HG03571 (cell line): ENCODE results near the gene DUOX2.
"Not testable (repeated sequence)": the region's sequence is repeated elsewhere in the genome, so short reads cannot be mapped to it uniquely, and the experiment has no call there.

Experiments used
- ATAC-seq: cut with Tn5 transposase; IDR thresholded peaks from one replicate; pipeline ENCODE4 v1.9.1; 2021; ENCODE audit not compliant: unreplicated experiment

The DUOX2 gene

DNA sequence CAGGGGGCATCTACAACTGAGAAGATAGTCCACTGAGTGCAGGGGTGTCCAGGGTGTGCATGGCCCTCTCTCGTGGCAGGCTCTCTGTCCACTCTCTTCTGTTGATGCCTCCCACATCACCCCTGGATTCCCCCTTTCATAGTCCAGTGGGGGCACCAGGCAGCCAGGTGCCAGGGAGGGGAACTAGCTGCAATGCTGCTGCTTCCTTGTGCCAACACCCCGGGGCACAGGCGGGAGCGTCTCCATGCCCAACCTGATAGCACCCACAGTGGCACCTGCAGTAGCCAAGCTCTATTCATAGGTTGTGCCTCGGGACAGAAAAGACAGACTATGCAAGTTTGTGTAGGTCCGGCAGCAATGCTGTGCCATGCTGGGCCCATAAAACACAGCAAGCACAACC lies 11.7 kb downstream of the DUOX2 start:
- ATAC-seq, result no peak

DNA sequence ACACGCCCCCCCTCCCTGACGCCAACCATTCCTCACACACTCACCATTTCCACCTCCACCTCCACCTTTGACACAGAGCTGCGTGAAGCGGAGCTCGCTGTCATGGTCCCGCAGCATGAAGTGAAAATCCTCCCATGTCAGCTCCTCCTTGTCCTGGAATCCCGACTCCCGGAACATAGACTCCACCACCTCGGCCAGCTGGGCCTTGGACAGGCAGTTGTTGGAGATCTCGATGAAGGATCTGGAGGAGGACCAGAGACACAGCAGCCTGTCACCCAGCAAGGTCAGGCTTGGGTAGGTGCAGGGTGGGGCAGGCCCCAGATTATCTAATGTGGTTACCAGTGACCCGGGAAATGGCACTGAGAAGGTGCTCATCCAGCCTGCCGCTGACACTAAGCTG lies 12.2 kb downstream of the DUOX2 start:
- ATAC-seq, result no peak

DNA sequence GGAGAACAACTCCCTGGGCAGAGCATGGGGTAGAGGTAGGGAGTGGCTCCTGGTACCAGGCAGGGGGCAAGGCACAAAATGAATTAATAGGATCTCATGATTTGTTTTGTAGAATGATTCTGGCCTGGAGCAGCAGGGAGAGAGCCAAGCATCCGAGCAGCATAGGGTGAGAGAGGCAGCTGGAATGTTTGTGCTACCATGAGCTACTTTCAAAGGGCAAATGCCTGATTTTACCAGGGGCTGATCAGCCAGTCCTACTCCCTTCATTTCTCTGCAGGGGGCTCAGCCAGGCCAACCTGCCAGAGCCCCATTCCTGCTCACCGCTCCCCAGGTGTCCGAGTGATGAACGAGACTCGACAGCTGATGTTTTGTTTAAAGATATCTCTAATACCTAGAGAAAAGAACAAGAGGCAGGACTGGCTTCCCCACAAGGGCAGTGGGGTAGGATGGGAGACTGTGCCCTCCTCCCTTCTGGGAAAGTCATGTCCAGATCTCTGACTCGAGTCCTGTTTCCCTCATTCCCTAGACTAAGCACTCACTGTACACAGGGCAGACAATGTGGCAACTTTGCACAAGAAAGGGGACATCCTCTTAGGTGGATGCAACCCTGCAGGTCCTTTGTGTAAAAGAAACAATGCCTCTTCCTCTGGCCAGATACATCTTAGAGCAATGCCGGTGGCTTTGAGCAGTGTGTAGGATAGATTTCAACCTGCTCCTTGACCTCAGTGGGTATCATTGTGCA lies 12.9 kb downstream of the DUOX2 start:
- ATAC-seq, result no peak

DNA sequence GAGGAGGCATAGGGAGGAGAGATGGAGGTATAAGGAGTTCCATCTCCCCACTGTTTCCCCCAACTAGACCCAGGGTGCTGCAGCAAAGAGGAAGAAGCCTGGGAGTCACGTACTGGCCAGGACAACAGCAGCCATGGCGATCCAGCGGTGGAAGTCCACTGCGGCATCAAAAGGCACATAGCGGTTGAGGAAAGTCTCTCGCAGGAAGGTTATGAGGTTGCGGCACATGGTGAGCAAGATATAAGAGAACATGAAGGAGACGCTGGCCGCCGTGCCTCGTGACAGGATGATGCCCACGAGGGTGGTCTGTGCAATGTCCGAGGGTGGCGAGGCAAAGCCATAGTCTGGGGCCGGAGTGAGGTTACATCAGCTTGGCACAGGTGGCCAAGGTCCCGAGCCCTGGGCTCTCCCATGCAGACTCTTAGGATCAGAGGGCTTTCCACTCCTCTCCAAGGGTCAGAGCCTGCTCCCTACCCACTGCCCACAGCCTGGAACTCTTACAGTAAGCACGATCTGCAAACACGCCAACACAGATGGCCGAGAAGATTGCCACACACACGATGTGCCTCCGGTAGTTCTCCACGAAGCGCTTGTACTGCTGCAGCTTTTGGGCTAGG lies 14.3 kb downstream of the DUOX2 start:
- ATAC-seq, result no peak

DNA sequence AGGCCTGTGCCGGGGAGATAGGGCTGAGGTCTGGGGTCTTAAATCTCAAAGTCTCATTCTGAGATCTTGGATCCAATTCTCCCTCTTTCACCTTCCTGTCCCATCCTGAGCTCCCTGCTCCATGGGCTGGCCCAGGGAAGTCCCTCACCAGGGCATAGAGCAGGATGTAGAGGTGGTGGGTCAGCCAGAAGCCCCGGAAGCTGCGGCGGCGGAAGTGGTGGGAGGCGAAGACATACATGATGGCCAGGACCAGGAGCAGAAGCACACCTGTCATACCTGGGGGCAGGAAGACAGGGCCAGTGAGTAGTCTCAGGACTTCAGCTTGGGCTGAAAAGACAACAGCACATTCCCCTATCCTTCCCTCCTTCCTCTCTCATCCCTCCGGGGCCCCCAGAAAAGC lies 16.5 kb downstream of the DUOX2 start:
- no peak for ATAC-seq

DNA sequence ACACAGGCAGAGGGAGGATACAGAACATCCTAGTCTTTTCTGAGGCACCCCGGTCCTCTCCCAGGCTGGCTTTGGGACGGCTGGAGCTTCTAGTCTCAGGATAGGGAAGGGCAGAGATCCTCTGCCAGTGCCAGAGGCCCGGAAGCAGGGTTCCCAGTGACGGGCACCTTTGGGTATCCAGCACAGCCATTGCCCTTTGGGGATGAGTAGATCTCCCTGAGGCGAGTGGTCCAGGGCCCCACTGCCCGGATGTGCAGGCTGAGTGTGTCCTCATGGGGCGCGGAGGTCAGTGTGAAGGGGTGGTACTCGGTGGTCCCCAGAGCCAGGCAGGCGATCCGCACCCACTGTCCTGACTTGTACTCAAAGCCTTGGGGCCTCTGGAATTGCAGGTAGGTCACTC lies 18.3 kb downstream of the DUOX2 start:
- ATAC-seq, result no peak

DNA sequence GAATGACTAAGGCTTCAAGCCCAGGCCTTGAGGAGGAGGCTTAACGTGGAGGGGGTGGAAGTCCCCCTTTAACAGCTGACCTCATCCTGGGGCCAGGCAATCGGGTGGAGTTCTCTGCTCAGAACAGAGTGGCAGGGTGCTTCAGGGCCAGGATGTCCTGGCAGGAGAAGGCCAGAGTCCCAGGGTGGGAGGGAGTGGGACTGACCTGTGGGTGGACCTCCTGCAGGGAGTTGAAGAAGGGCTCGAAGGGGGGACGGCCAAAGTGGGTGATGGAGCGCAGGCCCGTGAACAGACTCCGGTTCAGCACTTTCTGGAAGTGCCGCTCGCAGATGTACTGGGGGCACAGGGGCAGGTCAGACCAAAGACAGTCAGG lies 19.6 kb downstream of the DUOX2 start:
- no peak for ATAC-seq

DNA sequence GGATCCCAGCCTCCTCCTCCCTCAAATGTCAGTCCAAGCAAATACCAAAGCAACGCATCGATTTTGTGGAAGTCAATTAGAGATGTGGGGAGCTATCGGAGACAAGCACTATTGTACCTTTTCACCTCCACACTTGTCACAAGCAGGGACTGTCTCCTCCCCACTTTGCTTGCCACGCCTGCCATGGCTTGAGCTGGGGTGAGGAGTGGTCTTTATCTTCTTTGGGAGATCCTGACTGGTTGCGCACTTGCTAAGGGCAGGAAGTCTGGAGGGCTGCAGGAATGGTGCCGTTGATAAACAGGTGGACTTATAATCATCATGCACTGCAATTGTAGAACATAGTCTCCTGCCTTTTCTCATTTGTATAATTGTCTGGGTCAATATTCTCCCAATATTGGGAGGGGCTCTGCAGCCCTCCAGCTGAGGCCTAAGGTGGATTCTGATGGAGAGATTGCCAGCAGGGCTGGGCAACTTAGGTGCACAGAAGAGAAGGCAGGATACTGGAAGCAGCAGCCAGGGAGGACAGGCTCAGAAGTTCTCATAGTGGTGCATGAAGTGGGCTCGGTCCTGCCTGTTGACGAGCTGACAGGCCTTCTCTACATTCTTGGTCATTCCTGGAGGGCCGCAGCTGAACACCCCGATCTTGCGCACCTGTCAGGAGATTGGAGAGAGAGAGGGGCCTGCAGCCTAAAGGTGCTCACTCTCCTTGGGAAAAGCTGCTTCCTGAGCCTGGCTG lies 20.2 kb downstream of the DUOX2 start:
- no peak for ATAC-seq

DNA sequence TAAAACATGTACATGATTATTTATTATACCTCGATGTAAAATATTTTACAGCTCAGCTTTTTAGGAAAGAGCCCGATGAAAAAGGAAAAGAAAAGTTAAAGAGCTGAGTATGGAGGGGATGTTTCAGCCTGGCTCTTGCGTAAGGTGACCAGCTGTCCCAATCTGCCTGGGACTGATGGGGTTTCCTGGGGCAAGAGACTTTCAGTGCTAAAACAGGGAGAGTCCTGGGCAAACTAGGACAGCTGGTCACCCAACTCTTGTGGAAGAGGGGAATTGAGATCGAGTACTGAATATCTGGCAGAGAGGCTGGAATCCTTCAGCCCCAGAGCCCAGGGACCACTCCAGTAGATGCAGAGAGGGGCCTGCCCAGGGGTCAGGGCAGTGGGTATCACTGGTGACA lies 21.0 kb downstream of the DUOX2 start:
- no peak for ATAC-seq

DNA sequence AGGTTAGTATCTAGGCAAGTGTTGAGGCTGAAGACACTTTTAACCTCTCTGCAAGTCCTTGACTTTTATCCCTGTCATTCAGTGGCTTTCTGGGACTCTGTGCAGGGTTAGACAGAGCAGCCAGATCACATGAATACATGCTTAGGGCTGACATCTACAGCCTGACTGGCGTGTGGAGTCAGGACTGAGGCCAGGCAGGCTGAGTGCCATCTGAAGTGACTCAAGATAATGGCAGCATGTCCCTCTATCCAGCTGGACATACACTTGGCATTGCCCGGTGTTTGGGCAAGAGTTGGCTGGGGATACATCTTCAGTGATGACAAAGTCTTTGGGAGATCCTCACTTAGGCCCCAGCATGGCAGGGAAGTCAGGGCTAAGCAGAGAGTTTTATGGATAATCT lies 22.4 kb downstream of the DUOX2 start:
- no peak for ATAC-seq

DNA sequence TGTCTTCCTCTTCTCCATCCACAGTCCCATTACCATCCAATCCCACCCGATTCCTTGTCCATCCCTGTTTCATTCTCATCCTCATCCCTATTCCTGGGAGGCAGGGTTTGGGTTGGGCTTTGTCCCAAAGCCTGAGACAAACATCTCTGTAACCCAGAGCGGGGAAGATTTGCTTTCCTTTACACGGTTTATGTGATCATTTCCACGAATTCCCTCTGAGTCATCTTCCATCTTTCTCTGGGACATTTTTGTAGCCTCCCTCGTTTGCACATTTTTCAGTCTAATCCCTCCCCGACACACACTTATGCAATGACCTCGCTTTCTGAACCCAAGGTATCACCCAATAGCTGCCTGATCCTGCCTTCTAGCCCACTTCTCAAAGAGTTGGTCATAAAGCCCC lies 22.8 kb downstream of the DUOX2 start:
- ATAC-seq, result no peak

DNA sequence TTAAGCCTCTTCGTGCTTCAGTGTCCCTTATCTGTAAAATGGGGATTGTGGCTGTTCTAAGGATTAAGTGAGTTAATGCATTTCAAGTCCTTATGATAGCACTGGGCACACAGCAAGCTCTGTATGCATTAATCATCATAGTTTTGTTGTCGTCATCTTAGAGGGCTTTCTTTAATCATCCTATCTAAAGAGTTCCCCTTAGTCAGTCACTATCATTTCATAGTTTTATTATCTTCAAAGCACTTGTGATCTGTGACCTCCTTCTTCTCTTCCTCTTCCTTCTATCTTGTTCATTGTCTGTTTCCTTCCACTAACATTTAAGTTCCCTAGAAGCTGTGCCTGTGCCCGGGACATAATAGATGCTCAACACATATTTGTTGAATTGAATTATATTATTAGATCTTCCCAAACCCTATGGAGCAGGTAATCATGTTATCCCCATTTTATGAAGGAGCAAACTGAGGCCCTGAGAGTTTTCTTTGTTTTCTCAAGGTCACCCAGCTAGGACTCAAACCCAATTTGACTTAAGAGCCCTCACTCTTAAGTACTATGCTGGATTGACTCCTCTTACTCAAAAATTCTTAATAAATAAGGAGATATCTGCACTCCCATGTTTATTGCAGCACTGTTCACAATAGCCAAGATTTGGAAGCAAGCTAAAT lies 24.1 kb downstream of the DUOX2 start:
- ATAC-seq, result no peak

DNA sequence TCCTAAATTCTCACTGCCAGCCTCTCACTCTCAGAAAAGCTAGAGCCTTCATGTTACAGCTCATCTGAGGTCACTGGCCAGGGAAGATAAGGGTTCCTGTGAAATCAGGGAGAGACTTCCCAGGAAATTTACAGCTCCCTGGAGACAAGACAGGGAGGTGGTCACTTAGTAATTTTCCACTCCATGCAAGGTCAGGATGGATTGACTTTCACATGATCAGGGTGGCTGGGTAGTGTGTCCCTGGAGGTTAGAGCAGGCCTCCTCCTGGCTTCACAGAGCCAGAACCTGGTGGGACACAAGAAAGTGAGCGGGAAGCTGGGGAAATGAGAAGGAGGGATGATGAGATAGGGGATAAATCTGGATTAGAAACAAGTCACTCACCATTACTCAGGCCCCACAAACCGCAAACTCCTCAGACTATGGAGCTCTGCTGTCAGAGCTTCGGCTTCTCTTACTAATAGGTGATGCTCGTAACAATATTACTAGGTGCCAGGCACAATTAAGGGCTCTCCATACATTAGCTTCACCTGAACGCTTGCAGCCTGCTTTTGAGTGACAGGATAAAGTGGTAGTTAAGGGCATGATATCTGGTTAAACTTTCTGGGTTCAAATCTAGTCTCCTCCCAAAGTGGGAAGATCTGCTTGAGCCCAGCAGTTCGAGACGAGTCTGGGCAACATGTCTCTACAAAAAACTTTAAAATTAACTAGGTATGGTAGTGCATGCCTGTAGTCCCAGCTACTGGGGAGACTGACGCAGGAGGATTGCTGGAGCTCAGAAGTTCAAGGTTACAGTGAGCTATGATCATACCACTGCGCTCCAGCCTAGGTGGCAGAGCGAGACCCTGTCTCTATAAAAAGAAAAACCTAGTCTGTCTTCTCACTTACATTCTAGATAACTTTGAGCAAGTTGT lies 24.9 kb downstream of the DUOX2 start:
- no peak for ATAC-seq

DNA sequence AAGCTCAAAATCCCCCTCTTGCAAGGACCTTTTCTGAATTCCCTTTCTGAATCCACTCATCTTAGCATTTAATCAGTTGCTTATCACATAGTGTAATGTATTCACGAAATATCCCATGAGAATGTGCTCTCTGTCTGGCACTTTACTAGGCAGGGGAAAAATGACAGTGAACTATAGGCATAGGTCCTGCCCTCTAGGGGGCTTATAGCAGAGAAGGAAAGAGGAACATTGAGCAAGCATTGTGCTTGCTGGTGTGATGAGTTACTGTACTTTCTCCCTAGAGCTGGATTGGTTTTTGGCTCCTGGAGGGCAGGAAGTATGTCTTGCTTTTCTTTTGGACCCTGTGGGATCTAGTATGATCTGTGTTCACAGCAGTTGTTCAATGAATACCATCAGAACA lies 26.5 kb downstream of the DUOX2 start:
- ATAC-seq, result no peak

DNA sequence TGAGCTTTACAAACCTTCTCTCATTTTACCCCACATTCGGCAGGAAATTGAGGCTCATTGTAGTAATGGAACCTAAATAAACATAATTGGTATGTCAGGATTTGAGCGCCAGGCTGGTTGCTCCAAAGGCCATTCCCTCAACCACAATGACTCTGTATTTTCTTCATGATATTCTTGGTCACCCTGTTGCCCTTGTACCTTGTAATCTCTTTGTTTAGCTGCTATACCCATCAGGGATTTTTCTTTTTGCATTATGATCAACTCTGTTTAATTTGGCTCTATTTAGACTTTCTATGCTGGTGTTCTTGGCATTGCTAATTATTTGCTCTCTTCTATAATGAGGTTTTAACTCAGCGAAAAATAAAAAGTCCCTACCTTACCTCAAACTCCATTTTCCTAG lies 29.8 kb downstream of the DUOX2 start:
- ATAC-seq, result no peak

DNA sequence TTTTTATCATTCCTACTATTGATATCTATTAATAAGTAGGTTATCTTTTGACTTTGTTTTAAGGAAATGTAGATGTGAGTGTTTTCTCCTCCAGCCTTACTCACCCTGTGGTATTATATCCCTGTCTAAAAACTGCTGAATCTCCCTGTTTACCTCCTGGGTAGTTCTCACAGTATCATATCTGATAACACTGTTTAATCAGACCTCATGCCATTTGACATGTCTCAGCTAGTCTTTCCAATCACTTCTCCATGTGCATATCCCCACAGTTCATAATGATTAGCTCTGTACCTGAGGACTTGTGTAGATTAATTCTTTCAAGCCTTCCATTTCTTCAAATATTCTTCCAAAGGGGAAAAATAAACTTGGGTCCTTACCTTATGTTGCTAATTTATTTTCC lies 30.7 kb downstream of the DUOX2 start:
- ATAC-seq, result no peak

DNA sequence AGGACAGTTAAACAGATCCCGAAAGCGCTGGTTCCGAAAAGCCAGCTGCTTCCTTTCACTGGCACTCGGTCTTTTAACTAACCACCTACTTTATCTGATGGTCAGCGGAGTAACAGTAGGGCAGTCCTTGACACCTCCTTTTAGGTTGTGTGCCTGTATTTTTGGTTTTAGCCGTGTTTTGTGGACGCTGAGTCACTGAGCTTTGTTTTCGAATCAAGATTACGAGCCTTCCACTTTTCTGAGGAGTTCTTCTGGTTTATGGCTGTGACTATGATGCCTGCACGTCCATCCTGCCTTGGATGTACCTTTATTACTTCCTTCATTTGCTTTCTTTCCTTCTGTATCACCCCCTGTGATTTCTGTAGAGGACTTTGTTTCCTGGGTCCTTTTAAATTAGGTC lies 31.6 kb downstream of the DUOX2 start:
- not testable (repeated sequence) for ATAC-seq

DNA sequence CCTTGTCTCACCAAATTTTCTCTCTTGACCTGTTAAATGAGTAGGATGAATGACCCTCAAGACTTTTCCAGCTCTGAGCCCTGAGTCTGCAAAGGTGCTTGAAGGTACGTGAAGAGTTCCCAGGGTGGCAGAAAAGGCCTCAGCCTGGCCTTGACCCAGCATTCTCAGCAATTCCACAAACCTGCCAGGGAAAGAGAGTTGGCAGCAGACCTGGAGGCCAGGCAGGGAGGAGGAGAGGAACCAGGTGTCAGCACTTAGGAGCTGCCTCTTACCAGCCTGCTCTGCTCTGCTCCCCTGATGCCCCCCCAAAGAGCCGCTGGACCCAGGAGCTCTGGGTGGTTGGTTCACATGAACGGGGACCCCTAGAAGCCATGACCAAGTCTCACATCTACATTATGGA lies 33.4 kb downstream of the DUOX2 start:
- ATAC-seq, result not testable (repeated sequence)

DNA sequence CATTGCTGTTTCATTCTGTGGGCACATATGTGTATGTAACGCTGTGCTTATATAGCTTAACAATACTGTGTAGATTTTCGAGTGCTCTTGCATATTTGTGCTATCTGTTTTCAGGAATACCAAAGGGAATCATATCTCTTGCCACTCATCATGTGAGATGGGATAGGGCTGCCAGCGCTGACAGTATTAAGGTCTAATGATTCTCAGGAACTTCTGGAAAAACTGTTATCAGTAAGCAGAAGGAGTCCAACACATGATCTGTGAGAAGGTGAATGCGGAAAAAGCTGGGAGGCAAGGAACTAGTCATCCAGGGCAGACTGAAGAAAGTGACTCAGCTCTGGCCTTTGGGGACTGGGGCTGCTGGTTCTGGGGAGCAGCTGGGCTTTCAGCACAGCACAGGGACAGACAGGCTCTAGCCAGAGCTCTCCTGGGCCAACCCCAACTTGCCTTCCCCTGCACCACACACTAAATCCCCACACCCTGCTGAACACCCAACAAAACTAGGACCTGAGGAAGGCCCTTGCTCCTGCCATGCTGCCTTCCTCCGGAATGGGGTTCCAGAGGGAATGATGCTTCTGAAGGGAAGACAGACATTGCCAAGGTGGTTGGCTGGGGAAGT lies 34.2 kb downstream of the DUOX2 start:
- ATAC-seq, result not testable (repeated sequence)

DNA sequence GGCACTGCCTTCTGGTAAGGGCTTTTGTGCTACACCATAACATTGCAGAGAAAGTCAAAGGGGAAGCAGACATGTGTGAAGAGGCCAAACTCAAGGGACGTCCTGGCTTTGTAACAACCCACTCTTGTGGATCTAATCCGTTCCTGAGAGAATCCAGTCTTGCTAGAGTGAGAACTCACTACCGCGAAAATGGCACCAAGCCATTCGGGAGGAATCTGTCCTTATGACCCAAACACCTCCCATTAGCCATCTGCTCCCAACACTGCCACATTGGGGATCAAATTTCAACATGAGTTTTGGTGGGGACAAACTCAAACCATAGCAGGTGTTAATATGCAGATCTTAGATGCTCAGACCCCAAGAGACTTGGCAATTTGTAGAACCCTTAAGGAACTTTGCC lies 34.8 kb downstream of the DUOX2 start:
- ATAC-seq, result not testable (repeated sequence)
